BLaER1 treated with 17β-estradiol and CSF1 and Interleukin-3, amounts not matched to agents 10 nM and 100 nM (cell line): ENCODE measurements around the gene ATP1A1.
A peak's percentile ranks its signal among the peaks of the same experiment; 100 is the strongest.

Experiments
- H3K27ac ChIP-seq, 11 experiments: shearing (Covaris generic); formaldehyde crosslinking; 2 replicates each; pipeline ENCODE4 v1.8.1; 2022
- H3K27me3 ChIP-seq, 11 experiments: shearing (Covaris generic); formaldehyde crosslinking; 2 replicates each; pipeline ENCODE4 v1.8.1; 2022
- H3K36me3 ChIP-seq, 11 experiments: shearing (Covaris generic); formaldehyde crosslinking; 2 replicates each; pipeline ENCODE4 v1.8.1; 2022
- H3K4me1 ChIP-seq, 10 experiments: shearing (Covaris generic); formaldehyde crosslinking; 2 replicates each; pipeline ENCODE4 v1.8.1; 2022
- H3K4me2 ChIP-seq, 11 experiments: shearing (Covaris generic); formaldehyde crosslinking; 2 replicates each; pipeline ENCODE4 v1.8.1; 2022
- H3K4me3 ChIP-seq, 10 experiments: shearing (Covaris generic); formaldehyde crosslinking; 2 replicates each; pipeline ENCODE4 v1.8.1; 2022
- H3K9ac ChIP-seq, 11 experiments: shearing (Covaris generic); formaldehyde crosslinking; 2 replicates each; pipeline ENCODE4 v1.8.1; 2022
- H3K9me3 ChIP-seq, 11 experiments: shearing (Covaris generic); formaldehyde crosslinking; replicated peaks in 1 of 11; 2 replicates each; pipeline ENCODE4 v1.8.1; 2022
- H4K20me1 ChIP-seq, 11 experiments: shearing (Covaris generic); formaldehyde crosslinking; 2 replicates each; pipeline ENCODE4 v1.8.1; 2022
- Cebpa-rat ChIP-seq, 11 experiments: shearing (Covaris generic); IDR thresholded peaks; 2 replicates each; pipeline ENCODE4 v1.8.1; 2022

ATP1A1 gene

GRCh38 chr1:116416854-116417513 lies 43.9 kb downstream of the ATP1A1 start:
- H3K27ac ChIP-seq: no peak overlapping the region
- no peak for TF ChIP-seq Cebpa-rat (IDR thresholded peaks at IDR 0.05)
- H3K36me3 ChIP-seq: no peaks in the 10 kb centered on the region
- H3K9ac ChIP-seq: peak overlapping the region in 8 of 11 experiments; percentile 76 to 89 (median 83); a peak in 10 of 22 replicates
- H3K4me2 ChIP-seq: peak overlapping the region; percentile 69 to 97 (median 91); a peak in 21 of 22 replicates
- H3K4me3 ChIP-seq: no peak overlapping the region; a peak in 1 of 20 replicates
- H3K27me3 ChIP-seq: no peaks in the 10 kb centered on the region; a peak in 2 of 22 replicates
- peaks cover 10 to 30% (median 18%) of the 10 kb centered on the region in 10 experiments for H3K4me1 ChIP-seq
- H3K9me3 ChIP-seq: no peaks in the 10 kb centered on the region
- no peaks in the 10 kb centered on the region for H4K20me1 ChIP-seq

- no peaks in the 10 kb centered on the region; a peak in 2 of 22 replicates for H3K27me3 ChIP-seq
- peaks cover 9 to 30% (median 18%) of the 10 kb centered on the region in 10 experiments for H3K4me1 ChIP-seq
- peak overlapping the region in 10 of 11 experiments; percentile 69 to 83 (median 80); a peak in 20 of 22 replicates for H3K27ac ChIP-seq
- peak overlapping the region; percentile 58 to 89 (median 74) for H3K4me3 ChIP-seq
- peak overlapping the region; percentile 69 to 97 (median 91) for H3K4me2 ChIP-seq
- H3K36me3 ChIP-seq: no peaks in the 10 kb centered on the region
- no peak for TF ChIP-seq Cebpa-rat (IDR thresholded peaks at IDR 0.05)
- no peaks in the 10 kb centered on the region for H3K9me3 ChIP-seq
- H4K20me1 ChIP-seq: no peaks in the 10 kb centered on the region
- H3K9ac ChIP-seq: peak overlapping the region; percentile 76 to 89 (median 84)
Measured at GRCh38 chr1:116417678-116418077, 44.6 kb downstream of the ATP1A1 start.

GRCh38 chr1:116418091-116418830 lies 45.2 kb downstream of the ATP1A1 start:
- H3K9ac ChIP-seq: peak overlapping the region; percentile 76 to 89 (median 84)
- no peak for TF ChIP-seq Cebpa-rat (IDR thresholded peaks at IDR 0.05)
- peak overlapping the region; percentile 33 to 83 (median 78); a peak in 21 of 22 replicates for H3K27ac ChIP-seq
- H3K36me3 ChIP-seq: no peaks in the 10 kb centered on the region
- H3K4me2 ChIP-seq: peak overlapping the region; percentile 69 to 97 (median 91)
- peaks cover 9 to 27% (median 18%) of the 10 kb centered on the region in 10 experiments for H3K4me1 ChIP-seq
- no peaks in the 10 kb centered on the region for H4K20me1 ChIP-seq
- H3K4me3 ChIP-seq: peak overlapping the region; percentile 58 to 89 (median 74)
- H3K9me3 ChIP-seq: no peaks in the 10 kb centered on the region
- no peaks in the 10 kb centered on the region; a peak in 2 of 22 replicates for H3K27me3 ChIP-seq

GRCh38 chr1:116420417-116421200 lies 47.6 kb downstream of the ATP1A1 start:
- Histone ChIP-seq H3K27me3 (no peaks in the 10 kb centered on the region; a peak in 2 of 22 replicates), H3K4me2 (no peak overlapping the region), H3K4me1 (peaks cover 9 to 23% (median 18%) of the 10 kb centered on the region in 10 experiments), H3K4me3 (no peak overlapping the region), H3K9ac (no peak overlapping the region), H3K36me3 (no peaks in the 10 kb centered on the region), H4K20me1 (no peaks in the 10 kb centered on the region), H3K27ac (no peak overlapping the region), H3K9me3 (no peaks in the 10 kb centered on the region)
- TF ChIP-seq Cebpa-rat (IDR thresholded peaks at IDR 0.05): no peak

GRCh38 chr1:116424438-116424837 lies 51.4 kb downstream of the ATP1A1 start:
- Histone ChIP-seq H3K27me3 (no peaks in the 10 kb centered on the region), H3K4me3 (no peak overlapping the region)
- TF ChIP-seq Cebpa-rat (IDR thresholded peaks at IDR 0.05): no peak

GRCh38 chr1:116424863-116425262 lies 51.8 kb downstream of the ATP1A1 start:
- no peaks in the 10 kb centered on the region for H3K9me3 ChIP-seq
- H3K36me3 ChIP-seq: no peaks in the 10 kb centered on the region
- TF ChIP-seq Cebpa-rat (IDR thresholded peaks at IDR 0.05): no peak
- H3K4me3 ChIP-seq: no peak overlapping the region
- H3K27ac ChIP-seq: no peak overlapping the region
- H3K4me2 ChIP-seq: no peak overlapping the region
- no peaks in the 10 kb centered on the region for H3K27me3 ChIP-seq
- H4K20me1 ChIP-seq: no peaks in the 10 kb centered on the region
- H3K9ac ChIP-seq: no peak overlapping the region
- 0 out of 20 replicates have a peak, but pooled peaks cover 0 to under 1% (median 0%) of the 10 kb centered on the region in 10 experiments for H3K4me1 ChIP-seq

More at GRCh38 chr1:116424438-116424837, 51.4 kb downstream of the ATP1A1 start:
- H3K27ac ChIP-seq: no peak overlapping the region
- H3K36me3 ChIP-seq: no peaks in the 10 kb centered on the region
- H4K20me1 ChIP-seq: no peaks in the 10 kb centered on the region
- no peaks in the 10 kb centered on the region for H3K9me3 ChIP-seq
- peaks cover 0 to under 1% (median 0%) of the 10 kb centered on the region in 10 experiments; a peak in 2 of 20 replicates for H3K4me1 ChIP-seq
- H3K9ac ChIP-seq: no peak overlapping the region
- H3K4me2 ChIP-seq: no peak overlapping the region

- Histone ChIP-seq H3K36me3 (no peaks in the 10 kb centered on the region), H4K20me1 (no peaks in the 10 kb centered on the region), H3K27ac (no peak overlapping the region), H3K4me3 (no peak overlapping the region), H3K4me2 (no peak overlapping the region), H3K9ac (no peak overlapping the region), H3K9me3 (no peaks in the 10 kb centered on the region), H3K27me3 (no peaks in the 10 kb centered on the region), H3K4me1 (0 out of 20 replicates have a peak, but pooled peaks cover 0 to 5% (median 0%) of the 10 kb centered on the region in 10 experiments)
- TF ChIP-seq Cebpa-rat (IDR thresholded peaks at IDR 0.05): no peak
Measured at GRCh38 chr1:116425987-116426386, 52.9 kb downstream of the ATP1A1 start.

GRCh38 chr1:116426401-116426800 lies 53.4 kb downstream of the ATP1A1 start:
- Histone ChIP-seq H3K36me3 (no peaks in the 10 kb centered on the region), H4K20me1 (no peaks in the 10 kb centered on the region), H3K27me3 (no peaks in the 10 kb centered on the region), H3K4me3 (no peak overlapping the region), H3K9ac (no peak overlapping the region), H3K9me3 (no peaks in the 10 kb centered on the region), H3K27ac (no peak overlapping the region), H3K4me1 (0 out of 20 replicates have a peak, but pooled peaks cover 0 to 5% (median 0%) of the 10 kb centered on the region in 10 experiments), H3K4me2 (no peak overlapping the region)
- no peak for TF ChIP-seq Cebpa-rat (IDR thresholded peaks at IDR 0.05)

- no peaks in the 10 kb centered on the region for H3K36me3 ChIP-seq
- H3K4me2 ChIP-seq: no peak overlapping the region
- H4K20me1 ChIP-seq: no peaks in the 10 kb centered on the region
- H3K4me3 ChIP-seq: no peak overlapping the region
- TF ChIP-seq Cebpa-rat (IDR thresholded peaks at IDR 0.05): no peak
- H3K27ac ChIP-seq: no peak overlapping the region
- no peak overlapping the region for H3K9ac ChIP-seq
- no peaks in the 10 kb centered on the region for H3K9me3 ChIP-seq
- H3K27me3 ChIP-seq: no peaks in the 10 kb centered on the region
- H3K4me1 ChIP-seq: 0 out of 20 replicates have a peak, but pooled peaks cover 0 to 5% (median 0%) of the 10 kb centered on the region in 10 experiments
Measured at GRCh38 chr1:116428576-116428975, 55.5 kb downstream of the ATP1A1 start.
